Measurements from ENCODE around the gene KLHL6.

- TF ChIP-seq CTCF (IDR thresholded peaks at IDR 0.05) (no peak), POLR2A (IDR thresholded peaks at IDR 0.05) (no peak), POLR2AphosphoS5 (IDR thresholded peaks at IDR 0.05) (no peak), EP300 (IDR thresholded peaks at IDR 0.05) (no peak)
These were observed 108.7 kb downstream of the KLHL6 start for GRCh38 chr3:183446838-183447205.

All from sigmoid colon (tissue), 4 donors.